Measurements from ENCODE around the gene SH3RF3.

DNA sequence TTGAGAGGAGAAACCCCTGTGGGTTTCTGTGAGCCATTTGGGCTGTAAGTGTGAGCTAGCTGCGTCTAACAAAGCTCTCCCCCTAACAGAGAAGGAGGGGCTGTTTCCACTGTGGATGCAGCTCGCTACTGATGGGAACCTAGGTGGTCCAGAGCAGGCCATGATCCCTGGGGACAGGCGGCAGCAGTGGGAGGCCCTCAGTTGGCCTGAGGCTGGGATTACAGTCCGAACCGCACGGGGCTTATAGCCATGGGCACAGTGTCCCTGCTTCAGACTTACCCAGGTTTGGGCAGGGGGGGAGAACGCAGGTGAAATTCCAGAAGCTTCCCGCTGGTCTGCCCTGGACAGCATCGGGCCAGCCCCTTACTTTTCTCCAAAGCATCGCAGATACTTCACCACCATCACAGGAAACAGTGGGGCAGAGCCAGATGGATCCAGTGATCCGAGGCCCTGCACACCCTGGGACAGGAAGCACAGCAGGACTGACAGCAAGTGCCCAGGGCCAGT lies 345.4 kb downstream of the SH3RF3 start:
- TF ChIP-seq POLR2AphosphoS5 (IDR thresholded peaks at IDR 0.05; ENCODE audit: low read depth, low read length) = no peak
- no peak for TF ChIP-seq TAF1 (IDR thresholded peaks at IDR 0.05; ENCODE audit: borderline replicate concordance, insufficient read depth, low read length)
- TF ChIP-seq, protein P1, sequence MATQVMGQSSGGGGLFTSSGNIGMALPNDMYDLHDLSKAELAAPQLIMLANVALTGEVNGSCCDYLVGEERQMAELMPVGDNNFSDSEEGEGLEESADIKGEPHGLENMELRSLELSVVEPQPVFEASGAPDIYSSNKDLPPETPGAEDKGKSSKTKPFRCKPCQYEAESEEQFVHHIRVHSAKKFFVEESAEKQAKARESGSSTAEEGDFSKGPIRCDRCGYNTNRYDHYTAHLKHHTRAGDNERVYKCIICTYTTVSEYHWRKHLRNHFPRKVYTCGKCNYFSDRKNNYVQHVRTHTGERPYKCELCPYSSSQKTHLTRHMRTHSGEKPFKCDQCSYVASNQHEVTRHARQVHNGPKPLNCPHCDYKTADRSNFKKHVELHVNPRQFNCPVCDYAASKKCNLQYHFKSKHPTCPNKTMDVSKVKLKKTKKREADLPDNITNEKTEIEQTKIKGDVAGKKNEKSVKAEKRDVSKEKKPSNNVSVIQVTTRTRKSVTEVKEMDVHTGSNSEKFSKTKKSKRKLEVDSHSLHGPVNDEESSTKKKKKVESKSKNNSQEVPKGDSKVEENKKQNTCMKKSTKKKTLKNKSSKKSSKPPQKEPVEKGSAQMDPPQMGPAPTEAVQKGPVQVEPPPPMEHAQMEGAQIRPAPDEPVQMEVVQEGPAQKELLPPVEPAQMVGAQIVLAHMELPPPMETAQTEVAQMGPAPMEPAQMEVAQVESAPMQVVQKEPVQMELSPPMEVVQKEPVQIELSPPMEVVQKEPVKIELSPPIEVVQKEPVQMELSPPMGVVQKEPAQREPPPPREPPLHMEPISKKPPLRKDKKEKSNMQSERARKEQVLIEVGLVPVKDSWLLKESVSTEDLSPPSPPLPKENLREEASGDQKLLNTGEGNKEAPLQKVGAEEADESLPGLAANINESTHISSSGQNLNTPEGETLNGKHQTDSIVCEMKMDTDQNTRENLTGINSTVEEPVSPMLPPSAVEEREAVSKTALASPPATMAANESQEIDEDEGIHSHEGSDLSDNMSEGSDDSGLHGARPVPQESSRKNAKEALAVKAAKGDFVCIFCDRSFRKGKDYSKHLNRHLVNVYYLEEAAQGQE (IDR thresholded peaks at IDR 0.05; ENCODE audit: insufficient read depth in 1 of 2, low read depth in 2 of 2, low read length in 2 of 2) = no peak
- no peak for TF ChIP-seq SIN3A (IDR thresholded peaks at IDR 0.05; ENCODE audit: borderline replicate concordance, insufficient read depth, low read length)
